Tibial artery (tissue), 4 donors: ENCODE results near the gene DLX3.

Experiments
- DNase-seq, 2 donors: peaks; one replicate each; pipeline ENCODE4 v3.0.0-alpha.2; 2019
- H3K27ac ChIP-seq, 2 donors: fragments of 200-600 bp; sonication (generic) in 1 of 2; 1 replicate in 1 of 2; 2 replicates in 1 of 2; pipeline ENCODE4 v1.5.1; 2018 to 2019; ENCODE audit warnings: mild to moderate bottlenecking in 1 of 2
- H3K27me3 ChIP-seq, 2 donors: fragments of 200-600 bp; sonication (generic) in 1 of 2; one replicate each; pipeline versions ENCODE4 v1.5.1 to v1.6.0; 2016 to 2019
- H3K36me3 ChIP-seq, 3 donors: fragments of 200-600 bp; sonication (generic) in 2 of 3; one replicate each; pipeline ENCODE4 v1.5.1; 2016 to 2019; ENCODE audit warnings: mild to moderate bottlenecking in 2 of 3
- H3K4me1 ChIP-seq, 4 donors: fragments of 200-600 bp; sonication (generic) in 2 of 4; 1 replicate in 3 of 4; 2 replicates in 1 of 4; pipeline ENCODE4 v1.5.1; 2016 to 2019
- H3K4me3 ChIP-seq, 2 donors: fragments of 200-600 bp; sonication (generic) in 1 of 2; 1 replicate in 1 of 2; 2 replicates in 1 of 2; pipeline ENCODE4 v1.5.1; 2018 to 2019; ENCODE audit warnings: mild to moderate bottlenecking in 2 of 2
- H3K9me3 ChIP-seq, 3 donors: fragments of 200-600 bp; sonication (generic) in 1 of 3; one replicate each; pipeline ENCODE4 v1.5.1; 2016 to 2019
- CTCF ChIP-seq, 2 experiments: fragments of 200-600 bp in 1 of 2; fragments of 450-650 bp in 1 of 2; IDR thresholded peaks; one replicate each; pipeline ENCODE4 v1.5.1; 2017 to 2019; ENCODE audit warnings: antibody characterized with exemption in 2 of 2, mild to moderate bottlenecking in 1 of 2, moderate library complexity in 1 of 2
- intact Hi-C: fragments of 100-400 bp; cut with DNase I; formaldehyde crosslinking; loops from one replicate; pipeline ENCODE4 v1.15.0; 2023; ENCODE audit warnings: low total_unique reads

Gene DLX3

GRCh38 chr17:49997301-49997650, 2.3 kb upstream of the DLX3 start:
- Histone ChIP-seq H3K9me3 (no peaks in the 10 kb centered on the region), H3K27me3 (peaks cover 4 to 85% of the 10 kb centered on the region in 2 donors), H3K27ac (no peak overlapping the region), H3K4me1 (peaks cover 0 to 44% (median 34%) of the 10 kb centered on the region in 4 donors), H3K4me3 (no peak overlapping the region), H3K36me3 (no peaks in the 10 kb centered on the region)
- intact Hi-C loops = loop anchor here (1.0 to 10.0 kb wide), 3 partner anchors 116 to 432 kb away; no protein-coding TSS in a partner anchor
- no peak for DNase-seq
- TF ChIP-seq CTCF (IDR thresholded peaks at IDR 0.05) = no peak

DNA sequence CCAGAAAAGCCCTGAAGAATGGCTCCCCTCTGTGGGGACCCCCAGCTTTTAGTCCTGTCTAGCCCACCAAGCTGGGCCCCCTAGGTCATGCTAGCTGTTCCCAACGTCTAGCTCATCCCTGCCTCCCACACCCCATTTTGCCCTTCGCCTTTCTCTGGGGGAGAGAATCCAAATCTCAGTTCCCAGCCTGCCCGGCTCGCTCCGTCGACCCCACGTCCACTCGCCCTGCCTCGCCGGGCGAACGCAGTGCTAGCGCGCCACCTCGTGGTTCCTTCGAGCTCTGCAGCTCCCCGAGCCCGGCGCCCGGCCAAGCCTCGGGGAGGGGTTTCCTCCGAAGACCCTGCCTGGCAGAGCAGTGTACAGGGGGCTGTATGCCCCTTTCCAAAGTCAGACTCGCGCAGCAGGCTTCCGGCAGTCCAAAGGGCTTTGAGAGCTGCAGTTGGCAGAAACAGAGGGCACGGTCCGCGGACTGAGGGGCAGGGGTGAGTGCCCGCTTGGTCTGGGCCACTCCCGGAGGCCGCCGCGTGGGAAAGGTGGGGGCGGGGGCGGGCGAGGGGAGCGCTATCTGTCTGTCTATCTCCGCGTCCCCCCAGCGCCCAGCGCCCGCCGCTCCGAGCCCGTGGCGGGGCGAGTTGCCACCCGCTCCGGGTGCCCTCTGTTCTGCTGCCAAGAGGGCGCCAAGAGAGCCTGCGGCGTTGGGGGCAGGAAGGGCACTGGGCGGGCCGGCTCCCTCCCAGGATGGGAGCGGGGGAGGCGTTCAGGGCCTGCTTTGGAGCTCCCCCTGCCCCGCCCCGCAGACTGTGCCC, 1.7 kb upstream of the DLX3 start:
- peak overlapping the region in 1 of 2 donors; percentile 40 for H3K4me3 ChIP-seq
- DNase-seq = peak in 1 of 2 donors; percentile 69
- intact Hi-C loops = loop anchor here (1.0 to 10.0 kb wide), 3 partner anchors 116 to 432 kb away; no protein-coding TSS in a partner anchor
- no peaks in the 10 kb centered on the region for H3K36me3 ChIP-seq
- peaks cover 0 to 44% (median 34%) of the 10 kb centered on the region in 4 donors for H3K4me1 ChIP-seq
- H3K9me3 ChIP-seq = no peaks in the 10 kb centered on the region
- peak; percentile 96 to 99 for TF ChIP-seq CTCF (IDR thresholded peaks at IDR 0.05)
- H3K27me3 ChIP-seq = peaks cover 4 to 89% of the 10 kb centered on the region in 2 donors
- no peak overlapping the region for H3K27ac ChIP-seq

- Histone ChIP-seq H3K4me3 (no peak overlapping the region), H3K36me3 (no peaks in the 10 kb centered on the region), H3K4me1 (peaks cover 0 to 44% (median 34%) of the 10 kb centered on the region in 4 donors), H3K9me3 (no peaks in the 10 kb centered on the region), H3K27ac (no peak overlapping the region), H3K27me3 (peaks cover 4 to 90% of the 10 kb centered on the region in 2 donors)
- intact Hi-C loops = loop anchor here (2.0 to 10.0 kb wide), 2 partner anchors 115 to 431 kb away; no protein-coding TSS in a partner anchor
- no peak for DNase-seq
- TF ChIP-seq CTCF (IDR thresholded peaks at IDR 0.05) = no peak
Observed at GRCh38 chr17:49996121-49996494, 1.1 kb upstream of the DLX3 start.

DNA sequence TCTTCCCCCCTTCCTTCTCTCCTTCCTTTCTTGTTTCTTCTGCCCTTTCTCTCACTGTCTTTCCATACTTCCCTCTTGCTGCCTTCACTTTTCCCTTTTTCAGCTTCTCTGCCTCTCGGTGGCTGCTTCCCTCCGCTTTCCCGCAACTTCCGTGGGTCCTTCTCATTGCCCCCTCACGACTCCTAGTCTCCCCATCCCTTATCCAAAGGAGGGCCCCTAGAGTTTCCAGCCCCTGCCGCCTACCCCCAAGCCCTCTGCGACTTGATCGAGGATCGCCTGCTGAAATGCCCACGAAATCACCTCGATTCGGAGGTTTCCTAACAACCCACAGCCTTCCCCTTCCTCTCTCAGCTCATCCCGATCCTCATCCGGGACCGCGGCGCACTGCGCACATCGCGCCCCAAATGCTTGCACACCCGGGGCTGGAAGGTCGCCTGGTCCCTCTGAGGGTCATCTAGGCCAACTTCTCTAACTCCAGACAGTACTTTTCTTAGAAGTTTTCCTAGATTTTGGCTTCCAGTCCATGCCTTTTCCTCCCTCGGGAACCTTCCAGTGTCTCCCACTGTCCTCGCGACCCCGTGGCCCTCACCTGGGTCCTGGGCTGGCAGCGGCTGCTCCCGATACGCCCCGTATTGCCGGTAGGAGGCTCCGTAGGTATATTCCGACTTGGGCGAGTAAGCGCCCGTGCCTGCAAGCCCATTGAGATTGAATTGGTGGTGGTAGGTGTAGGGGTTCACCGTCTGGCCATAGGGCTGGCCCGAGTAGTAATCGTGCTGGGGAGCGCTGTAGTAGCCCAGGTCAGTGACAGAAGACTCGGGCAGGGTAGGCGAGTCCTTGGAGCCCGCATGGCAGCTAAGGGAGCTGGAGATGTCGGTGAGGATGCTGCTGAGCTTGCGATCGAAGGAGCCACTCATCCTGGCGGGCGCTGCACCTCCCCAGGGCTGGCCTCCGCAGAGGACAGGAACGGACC, 654 bp downstream of the DLX3 start:
- Histone ChIP-seq H3K27ac (peak overlapping the region; percentile 24 to 52), H3K4me3 (peak overlapping the region; percentile 49 to 58), H3K9me3 (no peaks in the 10 kb centered on the region), H3K4me1 (peaks cover 0 to 44% (median 34%) of the 10 kb centered on the region in 4 donors), H3K36me3 (no peaks in the 10 kb centered on the region), H3K27me3 (peaks cover 4 to 82% of the 10 kb centered on the region in 2 donors)
- intact Hi-C loops = loop anchor here (10.0 kb wide), 1 partner anchor 430 kb away; no protein-coding TSS in a partner anchor
- DNase-seq = peak in 1 of 2 donors; percentile 58
- no peak for TF ChIP-seq CTCF (IDR thresholded peaks at IDR 0.05)

DNA sequence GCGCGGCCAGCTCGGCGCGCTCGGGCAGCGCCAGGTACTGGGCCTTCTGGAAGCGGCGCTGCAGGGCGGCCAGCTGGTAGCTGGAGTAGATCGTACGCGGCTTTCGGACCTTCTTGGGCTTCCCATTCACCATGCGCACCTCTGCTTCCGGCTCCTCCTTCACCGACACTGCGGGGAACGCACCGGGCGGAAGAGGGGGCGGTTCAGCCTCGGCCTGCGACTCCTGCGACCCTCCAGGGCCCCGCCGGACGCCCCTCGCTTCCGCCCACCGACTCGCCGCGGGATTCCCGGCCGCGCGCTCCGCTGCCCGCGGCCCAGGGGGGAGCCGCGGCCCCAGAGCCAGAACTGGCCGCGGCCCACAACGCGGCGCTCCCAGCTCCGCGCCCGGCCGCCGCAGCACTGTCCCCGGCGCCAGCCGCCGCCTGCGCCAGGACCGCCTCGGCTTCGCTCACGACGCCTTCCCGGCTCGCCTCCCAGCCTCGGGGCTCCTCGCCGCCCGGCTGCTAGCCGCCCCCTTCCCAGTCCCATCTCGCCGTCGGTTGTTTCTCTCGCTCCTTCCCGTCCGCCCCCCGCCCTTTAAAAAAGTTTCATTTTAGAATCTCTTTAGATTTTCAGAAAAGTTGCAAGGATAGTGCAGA, 1.5 kb downstream of the DLX3 start:
- Histone ChIP-seq H3K27ac (peak overlapping the region; percentile 24 to 52), H3K27me3 (peaks cover 4 to 76% of the 10 kb centered on the region in 2 donors)
- DNase-seq = peak in 1 of 2 donors; percentile 64

More for the DNA sequence above, 1.5 kb downstream of the DLX3 start:
- intact Hi-C loops = loop anchor here (10.0 kb wide), 1 partner anchor 429 kb away; no protein-coding TSS in a partner anchor
- H3K9me3 ChIP-seq = no peaks in the 10 kb centered on the region
- TF ChIP-seq CTCF (IDR thresholded peaks at IDR 0.05) = peak in 1 of 2 experiments; percentile 5
- H3K4me3 ChIP-seq = peak overlapping the region; percentile 49 to 58
- peaks cover 0 to 44% (median 34%) of the 10 kb centered on the region in 4 donors for H3K4me1 ChIP-seq
- no peaks in the 10 kb centered on the region for H3K36me3 ChIP-seq
